Vagina (tissue), 2 donors: ENCODE results near the gene C1QL2.

Experiments
- POLR2A ChIP-seq, 2 donors: fragments of 450-650 bp; IDR thresholded peaks; one replicate each; pipeline ENCODE4 v1.6.1; 2017; ENCODE audit warnings: antibody characterized with exemption in 2 of 2, mild to moderate bottlenecking in 2 of 2, moderate library complexity in 2 of 2
- POLR2AphosphoS5 ChIP-seq, 2 donors: sonication (generic); formaldehyde crosslinking; IDR thresholded peaks; one replicate each; pipeline ENCODE4 v1.9.0; 2017; ENCODE audit warnings: antibody characterized with exemption in 2 of 2, mild to moderate bottlenecking in 2 of 2, low read depth in 1 of 2; ENCODE audit not compliant: insufficient read depth in 1 of 2
- TF ChIP-seq, protein P1 (sequence below), 3 experiments: fragments of 450-650 bp in 2 of 3; fragments of 200-600 bp in 1 of 3; sonication (generic) in 1 of 3; IDR thresholded peaks; one replicate each; pipeline ENCODE4 v1.5.1; 2017 to 2019; ENCODE audit warnings: antibody characterized with exemption in 3 of 3, mild to moderate bottlenecking in 2 of 3, moderate library complexity in 2 of 3

DNA sequence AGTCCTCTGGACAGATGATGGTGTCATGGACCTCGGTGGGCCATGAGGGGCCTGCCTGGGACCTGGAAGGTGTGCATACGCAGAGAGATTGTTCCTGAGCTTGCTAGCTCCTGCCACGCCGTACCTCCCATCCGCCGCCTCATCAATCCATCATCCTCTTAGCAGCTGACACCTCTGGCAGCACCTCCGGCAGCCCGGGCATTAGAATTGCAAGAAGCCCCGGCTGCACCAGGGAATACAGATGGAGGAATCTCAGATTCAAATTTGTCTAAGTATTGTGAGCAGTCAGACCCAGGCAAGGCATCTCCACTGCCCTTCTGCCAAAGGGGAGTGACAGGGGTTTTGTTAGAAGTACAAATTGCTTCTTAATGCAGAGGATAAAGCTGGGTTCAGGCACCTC is 4.5 kb downstream of the C1QL2 start:
- TF ChIP-seq, protein P1, sequence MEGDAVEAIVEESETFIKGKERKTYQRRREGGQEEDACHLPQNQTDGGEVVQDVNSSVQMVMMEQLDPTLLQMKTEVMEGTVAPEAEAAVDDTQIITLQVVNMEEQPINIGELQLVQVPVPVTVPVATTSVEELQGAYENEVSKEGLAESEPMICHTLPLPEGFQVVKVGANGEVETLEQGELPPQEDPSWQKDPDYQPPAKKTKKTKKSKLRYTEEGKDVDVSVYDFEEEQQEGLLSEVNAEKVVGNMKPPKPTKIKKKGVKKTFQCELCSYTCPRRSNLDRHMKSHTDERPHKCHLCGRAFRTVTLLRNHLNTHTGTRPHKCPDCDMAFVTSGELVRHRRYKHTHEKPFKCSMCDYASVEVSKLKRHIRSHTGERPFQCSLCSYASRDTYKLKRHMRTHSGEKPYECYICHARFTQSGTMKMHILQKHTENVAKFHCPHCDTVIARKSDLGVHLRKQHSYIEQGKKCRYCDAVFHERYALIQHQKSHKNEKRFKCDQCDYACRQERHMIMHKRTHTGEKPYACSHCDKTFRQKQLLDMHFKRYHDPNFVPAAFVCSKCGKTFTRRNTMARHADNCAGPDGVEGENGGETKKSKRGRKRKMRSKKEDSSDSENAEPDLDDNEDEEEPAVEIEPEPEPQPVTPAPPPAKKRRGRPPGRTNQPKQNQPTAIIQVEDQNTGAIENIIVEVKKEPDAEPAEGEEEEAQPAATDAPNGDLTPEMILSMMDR (IDR thresholded peaks at IDR 0.05): no peak
- no peak for TF ChIP-seq POLR2AphosphoS5 (IDR thresholded peaks at IDR 0.05; ENCODE audit: insufficient read depth in 1 of 2, low read depth in 1 of 2)
- TF ChIP-seq POLR2A (IDR thresholded peaks at IDR 0.05): no peak
